ENCODE results near the gene ANOS1.

Gene ANOS1

GRCh38 chrX:8604131-8604530 lies 127.8 kb downstream of the ANOS1 start:
- TF ChIP-seq, protein P1, sequence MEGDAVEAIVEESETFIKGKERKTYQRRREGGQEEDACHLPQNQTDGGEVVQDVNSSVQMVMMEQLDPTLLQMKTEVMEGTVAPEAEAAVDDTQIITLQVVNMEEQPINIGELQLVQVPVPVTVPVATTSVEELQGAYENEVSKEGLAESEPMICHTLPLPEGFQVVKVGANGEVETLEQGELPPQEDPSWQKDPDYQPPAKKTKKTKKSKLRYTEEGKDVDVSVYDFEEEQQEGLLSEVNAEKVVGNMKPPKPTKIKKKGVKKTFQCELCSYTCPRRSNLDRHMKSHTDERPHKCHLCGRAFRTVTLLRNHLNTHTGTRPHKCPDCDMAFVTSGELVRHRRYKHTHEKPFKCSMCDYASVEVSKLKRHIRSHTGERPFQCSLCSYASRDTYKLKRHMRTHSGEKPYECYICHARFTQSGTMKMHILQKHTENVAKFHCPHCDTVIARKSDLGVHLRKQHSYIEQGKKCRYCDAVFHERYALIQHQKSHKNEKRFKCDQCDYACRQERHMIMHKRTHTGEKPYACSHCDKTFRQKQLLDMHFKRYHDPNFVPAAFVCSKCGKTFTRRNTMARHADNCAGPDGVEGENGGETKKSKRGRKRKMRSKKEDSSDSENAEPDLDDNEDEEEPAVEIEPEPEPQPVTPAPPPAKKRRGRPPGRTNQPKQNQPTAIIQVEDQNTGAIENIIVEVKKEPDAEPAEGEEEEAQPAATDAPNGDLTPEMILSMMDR (IDR thresholded peaks at IDR 0.05; ENCODE audit: low read length, missing control alignments) = no peak
- no peak overlapping the region for H3K4me3 ChIP-seq (replicated peaks; ENCODE audit: low read depth, low read length)
- no peak for DNase-seq (ENCODE audit: low read depth)

- no peak for DNase-seq (ENCODE audit: low read depth)
- TF ChIP-seq, protein P1 (IDR thresholded peaks at IDR 0.05; ENCODE audit: low read length, missing control alignments) = no peak
- no peak overlapping the region for H3K4me3 ChIP-seq (replicated peaks; ENCODE audit: low read depth, low read length)
Observed at GRCh38 chrX:8591501-8591900, 140.4 kb downstream of the ANOS1 start.

GRCh38 chrX:8586953-8587352 lies 145.0 kb downstream of the ANOS1 start:
- no peak overlapping the region for H3K4me3 ChIP-seq (replicated peaks; ENCODE audit: low read depth, low read length)
- TF ChIP-seq, protein P1 (IDR thresholded peaks at IDR 0.05; ENCODE audit: low read length, missing control alignments) = no peak
- DNase-seq (ENCODE audit: low read depth) = no peak

DNA sequence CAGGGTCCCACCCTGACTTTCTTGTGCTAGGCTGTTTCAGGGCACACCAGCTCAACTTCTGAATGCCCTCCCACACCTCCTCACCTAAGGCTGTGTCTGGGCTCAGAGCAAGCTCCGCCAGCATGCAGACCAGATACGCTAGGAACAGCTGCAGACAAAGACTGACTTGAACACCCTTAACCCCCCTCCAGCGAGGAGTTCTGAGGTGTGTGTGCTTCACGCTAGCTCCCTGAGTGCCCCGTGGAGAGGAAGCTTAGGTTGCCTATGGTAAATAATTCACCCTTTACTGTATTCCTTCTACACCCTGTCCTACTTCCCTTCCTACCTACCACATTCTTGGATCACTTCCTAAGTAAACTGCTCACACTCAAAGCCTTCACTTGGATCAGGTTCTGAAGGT lies 152.3 kb downstream of the ANOS1 start:
- TF ChIP-seq, protein P1 (IDR thresholded peaks at IDR 0.05; ENCODE audit: low read length, missing control alignments) = no peak
- no peak for DNase-seq (ENCODE audit: low read depth)
- H3K4me3 ChIP-seq (replicated peaks; ENCODE audit: low read depth, low read length) = no peak overlapping the region

DNA sequence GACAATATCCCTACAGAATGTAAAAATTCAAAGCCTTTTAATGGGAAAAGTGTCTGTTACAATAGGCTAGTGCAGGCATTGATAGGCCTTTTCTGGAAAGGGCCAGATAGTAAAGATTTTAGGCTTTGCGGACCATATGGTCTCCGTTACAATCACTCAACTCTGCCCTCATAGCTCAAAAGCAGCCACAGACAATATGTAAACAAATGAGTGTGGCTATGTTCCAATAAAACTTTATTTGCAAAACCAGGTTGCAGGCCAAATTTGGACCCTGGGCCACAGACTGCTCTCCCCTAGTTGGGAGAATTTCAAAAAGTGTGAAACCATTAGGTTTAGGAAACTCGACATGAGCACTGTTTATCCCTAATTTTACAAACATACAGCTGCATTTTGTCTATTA lies 155.1 kb downstream of the ANOS1 start:
- H3K4me3 ChIP-seq (replicated peaks; ENCODE audit: low read depth, low read length) = no peak overlapping the region
- no peak for DNase-seq (ENCODE audit: low read depth)
- TF ChIP-seq, protein P1 (IDR thresholded peaks at IDR 0.05; ENCODE audit: low read length, missing control alignments) = no peak

GRCh38 chrX:8565729-8566128 lies 166.2 kb downstream of the ANOS1 start:
- H3K4me3 ChIP-seq (replicated peaks; ENCODE audit: low read depth, low read length) = no peak overlapping the region
- TF ChIP-seq, protein P1 (IDR thresholded peaks at IDR 0.05; ENCODE audit: low read length, missing control alignments) = no peak
- no peak for DNase-seq (ENCODE audit: low read depth)

DNA sequence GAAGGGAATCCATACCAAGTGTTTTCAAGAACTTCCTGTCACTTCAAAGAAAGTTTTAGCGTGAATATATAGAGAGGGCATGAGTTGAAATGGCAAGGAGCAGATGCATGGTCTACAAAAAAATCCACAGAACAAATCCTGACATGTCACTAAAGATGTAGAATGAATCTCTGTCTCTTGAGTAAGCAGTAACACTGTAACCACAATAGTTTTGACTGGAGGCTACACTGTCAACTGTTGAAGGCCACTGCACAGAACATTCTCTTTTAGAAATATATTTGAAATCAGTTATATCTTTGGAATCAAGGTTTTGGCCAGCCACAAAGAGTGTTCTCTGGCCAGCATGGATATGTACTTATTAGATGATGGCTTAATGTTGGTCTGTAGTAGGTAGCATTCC lies 183.5 kb downstream of the ANOS1 start:
- TF ChIP-seq, protein P1 (IDR thresholded peaks at IDR 0.05; ENCODE audit: low read length, missing control alignments) = no peak
- DNase-seq (ENCODE audit: low read depth) = no peak
- no peak overlapping the region for H3K4me3 ChIP-seq (replicated peaks; ENCODE audit: low read depth, low read length)

All from fibroblast of pulmonary artery (primary cell).